ENCODE results near the gene LILRA2. TPM values are rescaled to one million over a fixed set of nuclear protein-coding genes. Genes with fewer than 3 reads are reported as not detected.

The LILRA2 gene
- total and polyA plus RNA-seq, 2 experiments from 2014 or later: not detected

- no peak for TF ChIP-seq POLR2AphosphoS5 (IDR thresholded peaks at IDR 0.05; ENCODE audit: low read depth)
These were observed 36.6 kb upstream of the LILRA2 start (continued) for GRCh38 chr19:54536956-54537355.

- Histone ChIP-seq H3K4me2 (no peak overlapping the region), H3K27ac (ENCODE audit: low read depth) (no peak overlapping the region), H3K4me1 (ENCODE audit: insufficient read depth) (no peaks in the 10 kb centered on the region), H3K79me2 (replicated peaks; ENCODE audit: insufficient read depth) (no peaks in the 10 kb centered on the region), H2AFZ (no peak overlapping the region), H3K36me3 (ENCODE audit: insufficient read depth) (no peaks in the 10 kb centered on the region), H3K27me3 (ENCODE audit: insufficient read depth) (no peaks in the 10 kb centered on the region), H3F3A (replicated peaks; ENCODE audit: low read depth) (no peaks in the 10 kb centered on the region), H3K9me2 (ENCODE audit: insufficient read depth) (no peaks in the 10 kb centered on the region), H4K20me1 (replicated peaks; ENCODE audit: insufficient read depth) (no peaks in the 10 kb centered on the region), H3K4me3 (no peak overlapping the region)
- DNase-seq (ENCODE audit: low spot score) (no peak), ATAC-seq (no peak)
- Mint-ChIP-seq H3K4me3 (no peak overlapping the region), H3K27me3 (ENCODE audit: insufficient read depth, low read depth, poor library complexity) (peaks cover 3% of the 10 kb centered on the region), H3K36me3 (ENCODE audit: low read depth) (peaks cover 51% of the 10 kb centered on the region), H3K9me3 (peaks cover 100% of the 10 kb centered on the region), H3K27ac (no peak overlapping the region), H3K4me1 (no peaks in the 10 kb centered on the region)
- TF ChIP-seq NANOG (IDR thresholded peaks at IDR 0.05; ENCODE audit: borderline replicate concordance): no peak
- no peak for TF ChIP-seq ZNF331 (CRISPR knock-in tag; IDR thresholded peaks at IDR 0.05; ENCODE audit: low read depth)
- TF ChIP-seq EZH2 (IDR thresholded peaks at IDR 0.05; ENCODE audit: low read depth, unreplicated experiment): no peak
- no peak for TF ChIP-seq ZNF114 (CRISPR knock-in tag; IDR thresholded peaks at IDR 0.05)
- no peak for TF ChIP-seq REST (IDR thresholded peaks at IDR 0.05; ENCODE audit: unreplicated experiment)
- TF ChIP-seq, protein P1, sequence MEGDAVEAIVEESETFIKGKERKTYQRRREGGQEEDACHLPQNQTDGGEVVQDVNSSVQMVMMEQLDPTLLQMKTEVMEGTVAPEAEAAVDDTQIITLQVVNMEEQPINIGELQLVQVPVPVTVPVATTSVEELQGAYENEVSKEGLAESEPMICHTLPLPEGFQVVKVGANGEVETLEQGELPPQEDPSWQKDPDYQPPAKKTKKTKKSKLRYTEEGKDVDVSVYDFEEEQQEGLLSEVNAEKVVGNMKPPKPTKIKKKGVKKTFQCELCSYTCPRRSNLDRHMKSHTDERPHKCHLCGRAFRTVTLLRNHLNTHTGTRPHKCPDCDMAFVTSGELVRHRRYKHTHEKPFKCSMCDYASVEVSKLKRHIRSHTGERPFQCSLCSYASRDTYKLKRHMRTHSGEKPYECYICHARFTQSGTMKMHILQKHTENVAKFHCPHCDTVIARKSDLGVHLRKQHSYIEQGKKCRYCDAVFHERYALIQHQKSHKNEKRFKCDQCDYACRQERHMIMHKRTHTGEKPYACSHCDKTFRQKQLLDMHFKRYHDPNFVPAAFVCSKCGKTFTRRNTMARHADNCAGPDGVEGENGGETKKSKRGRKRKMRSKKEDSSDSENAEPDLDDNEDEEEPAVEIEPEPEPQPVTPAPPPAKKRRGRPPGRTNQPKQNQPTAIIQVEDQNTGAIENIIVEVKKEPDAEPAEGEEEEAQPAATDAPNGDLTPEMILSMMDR (conservative IDR thresholded peaks at IDR 0.05; ENCODE audit: low read depth in 2 of 2): no peak
- no peak for TF ChIP-seq JUNB (IDR thresholded peaks at IDR 0.05; ENCODE audit: unreplicated experiment)
- no peak for TF ChIP-seq STAT1 (IDR thresholded peaks at IDR 0.05; ENCODE audit: unreplicated experiment)
- TF ChIP-seq CREB1 (CRISPR knock-in tag; IDR thresholded peaks at IDR 0.05; ENCODE audit: low read depth): no peak
- TF ChIP-seq, protein P2, sequence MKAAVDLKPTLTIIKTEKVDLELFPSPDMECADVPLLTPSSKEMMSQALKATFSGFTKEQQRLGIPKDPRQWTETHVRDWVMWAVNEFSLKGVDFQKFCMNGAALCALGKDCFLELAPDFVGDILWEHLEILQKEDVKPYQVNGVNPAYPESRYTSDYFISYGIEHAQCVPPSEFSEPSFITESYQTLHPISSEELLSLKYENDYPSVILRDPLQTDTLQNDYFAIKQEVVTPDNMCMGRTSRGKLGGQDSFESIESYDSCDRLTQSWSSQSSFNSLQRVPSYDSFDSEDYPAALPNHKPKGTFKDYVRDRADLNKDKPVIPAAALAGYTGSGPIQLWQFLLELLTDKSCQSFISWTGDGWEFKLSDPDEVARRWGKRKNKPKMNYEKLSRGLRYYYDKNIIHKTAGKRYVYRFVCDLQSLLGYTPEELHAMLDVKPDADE (IDR thresholded peaks at IDR 0.05): no peak
- TF ChIP-seq POLR2AphosphoS5 (IDR thresholded peaks at IDR 0.05; ENCODE audit: low read depth): no peak
- TF ChIP-seq EZH2phosphoT487 (IDR thresholded peaks at IDR 0.05; ENCODE audit: unreplicated experiment): no peak
These were observed 31.9 kb upstream of the LILRA2 start for GRCh38 chr19:54541712-54542111.
